Kidney (tissue), 14 donors: ENCODE results near the gene ROR1. TPM values are rescaled to one million over a fixed set of nuclear protein-coding genes. Genes with fewer than 3 reads are reported as not detected.
A peak's percentile ranks its signal among the peaks of the same experiment; 100 is the strongest.

Experiments used
- DNase-seq, 5 donors: peaks; one replicate each; pipeline ENCODE4 v3.0.0-alpha.2; 2013 to 2020
- FAIRE-seq: peaks from 2 replicates; lab custom pipeline; 2012; peaks lifted over from hg19 to GRCh38; lab: Jason Lieb, UNC
- H3K27ac ChIP-seq, 2 donors: one replicate each; pipeline ENCODE4 v1.7.0; 2013; ENCODE audit warnings: low read depth in 2 of 2, low read length in 2 of 2, inconsistent platforms in 1 of 2
- H3K27me3 ChIP-seq: one replicate; pipeline ENCODE4 v1.7.1; 2013; ENCODE audit warnings: low read length, inconsistent platforms; ENCODE audit not compliant: control insufficient read depth, insufficient read depth
- H3K36me3 ChIP-seq, 3 donors: one replicate each; pipeline versions ENCODE4 v1.7.0 to v1.7.1; 2013; ENCODE audit warnings: low read length in 3 of 3, control low read depth in 1 of 3, inconsistent platforms in 1 of 3; ENCODE audit not compliant: insufficient read depth in 3 of 3, control insufficient read depth in 2 of 3
- H3K4me1 ChIP-seq, 3 donors: one replicate each; pipeline versions ENCODE4 v1.7.0 to v1.7.1; 2013; ENCODE audit warnings: low read length in 3 of 3, inconsistent platforms in 1 of 3, low read depth in 1 of 3; ENCODE audit not compliant: control insufficient read depth in 2 of 3, insufficient read depth in 2 of 3
- H3K4me3 ChIP-seq, 3 donors: one replicate each; pipeline versions ENCODE4 v1.7.0 to v1.8.1; 2013; ENCODE audit warnings: low read length in 3 of 3, control low read depth in 1 of 3, inconsistent platforms in 1 of 3
- H3K9ac ChIP-seq, 3 donors: one replicate each; pipeline versions ENCODE4 v1.7.0 to v1.7.1; 2013; ENCODE audit warnings: low read length in 3 of 3, control low read depth in 1 of 3, inconsistent platforms in 1 of 3
- H3K9me3 ChIP-seq, 3 donors: one replicate each; pipeline versions ENCODE4 v1.7.0 to v1.7.1; 2013; ENCODE audit warnings: low read length in 3 of 3, control low read depth in 1 of 3, inconsistent platforms in 1 of 3; ENCODE audit not compliant: control insufficient read depth in 2 of 3, insufficient read depth in 1 of 3
- CTCF ChIP-seq: IDR thresholded peaks from 3 replicates; pipeline ENCODE4 v1.5.1; 2012; ENCODE audit warnings: mild to moderate bottlenecking, moderate library complexity, borderline replicate concordance; ENCODE audit not compliant: insufficient read depth; ENCODE audit errors: extremely low read depth
- intact Hi-C: fragments of 100-400 bp; cut with DNase I; formaldehyde crosslinking; loops from one replicate; pipeline ENCODE4 v1.11.1; 2022
- polyA plus RNA-seq: library from polyadenylated mRNA; stranded (reverse); fragments of 350-450 nt; fragmentation: Illumina TruSeq; extraction: RNeasy Lipid Tissue Mini Kit (QIAGEN cat#74804); gene quantifications from one replicate; pipeline ENCODE4 v1.2.3, GENCODE V29; 2014; ENCODE audit warnings: low read depth, low replicate concordance; ENCODE audit not compliant: insufficient read depth
- total RNA-seq: library from RNA; stranded (reverse); fragmentation: NEBNext Ultra II Directional; extraction: Animal tissue kit (Norgen Biotek cat#: 25700); gene quantifications from one replicate; pipeline ENCODE4 v1.2.1, GENCODE V29; 2021
- donor health status: control.
- donor health status: control.
- donor health status: control.
- donor health status: control.
- donor health status: control.
- donor health status: DM: yes; HTN: yes; CAD: no.
- donor health status: Normal renal cell carcinoma (clear cell type).

ROR1 gene
- total and polyA plus RNA-seq, 2 donors from 2014 or later = 0.77 to 8.0 TPM

- H3K36me3 ChIP-seq = no peaks in the 10 kb centered on the region
- peak overlapping the region in 1 of 2 donors; percentile 0 for H3K27ac ChIP-seq
- no peaks in the 10 kb centered on the region for H3K27me3 ChIP-seq
- intact Hi-C loops = no loop called here
- DNase-seq = peak in 2 of 5 donors; percentile 45 to 57
- H3K4me1 ChIP-seq = peaks cover 0 to 13% (median 3%) of the 10 kb centered on the region in 3 donors
- H3K4me3 ChIP-seq = no peak overlapping the region
- no peak for TF ChIP-seq CTCF
- no peak overlapping the region for H3K9ac ChIP-seq
- FAIRE-seq = no peak
- H3K9me3 ChIP-seq = no peaks in the 10 kb centered on the region
Observed at GRCh38 chr1:64043288-64043687, 269.5 kb downstream of the ROR1 start.

GRCh38 chr1:64043976-64044375 lies 270.2 kb downstream of the ROR1 start:
- DNase-seq (no peak), FAIRE-seq (no peak)
- no peaks in the 10 kb centered on the region for H3K9me3 ChIP-seq
- H3K27ac ChIP-seq = no peak overlapping the region
- no peak overlapping the region for H3K9ac ChIP-seq
- H3K36me3 ChIP-seq = no peaks in the 10 kb centered on the region
- no peak overlapping the region for H3K4me3 ChIP-seq
- TF ChIP-seq CTCF = no peak
- peaks cover 0 to 11% (median 3%) of the 10 kb centered on the region in 3 donors for H3K4me1 ChIP-seq
- H3K27me3 ChIP-seq = no peaks in the 10 kb centered on the region
- intact Hi-C loops = no loop called here

GRCh38 chr1:64046243-64046642 lies 272.4 kb downstream of the ROR1 start:
- no peaks in the 10 kb centered on the region for H3K27me3 ChIP-seq
- no peaks in the 10 kb centered on the region for H3K4me1 ChIP-seq
- no peak overlapping the region for H3K9ac ChIP-seq
- no peak for DNase-seq
- H3K9me3 ChIP-seq = no peaks in the 10 kb centered on the region
- no peaks in the 10 kb centered on the region for H3K36me3 ChIP-seq
- H3K4me3 ChIP-seq = no peak overlapping the region
- H3K27ac ChIP-seq = no peak overlapping the region
- intact Hi-C loops = no loop called here
- no peak for FAIRE-seq
- TF ChIP-seq CTCF = no peak

GRCh38 chr1:64046891-64047290 lies 273.1 kb downstream of the ROR1 start:
- no peak for FAIRE-seq
- H3K36me3 ChIP-seq = no peaks in the 10 kb centered on the region

More at GRCh38 chr1:64046891-64047290, 273.1 kb downstream of the ROR1 start:
- H3K4me1 ChIP-seq = no peaks in the 10 kb centered on the region
- no peaks in the 10 kb centered on the region for H3K9me3 ChIP-seq
- no peak for DNase-seq
- no peak overlapping the region for H3K27ac ChIP-seq
- no peaks in the 10 kb centered on the region for H3K27me3 ChIP-seq
- intact Hi-C loops = no loop called here
- H3K4me3 ChIP-seq = no peak overlapping the region
- no peak overlapping the region for H3K9ac ChIP-seq
- no peak for TF ChIP-seq CTCF
